ENCODE data around the gene ALPK1.
"Not testable (repeated sequence)": the region's sequence is repeated elsewhere in the genome, so short reads cannot be mapped to it uniquely, and the experiment has no call there.

The ALPK1 gene

GRCh38 chr4:112296949-112297880, at the start of gene ALPK1:
TSS of gene ALPK1 (plus strand) at chr4:112297369.
- DNase-seq: no peak

GRCh38 chr4:112251019-112251643, 46.0 kb upstream of the ALPK1 start:
- DNase-seq: no peak

- DNase-seq: no peak
These were observed 44.9 kb upstream of the ALPK1 start for GRCh38 chr4:112252234-112252633.

GRCh38 chr4:112253382-112254000, 43.7 kb upstream of the ALPK1 start:
- no peak for DNase-seq

- DNase-seq: no peak
These were observed 40.1 kb upstream of the ALPK1 start for GRCh38 chr4:112257098-112257497.

DNA sequence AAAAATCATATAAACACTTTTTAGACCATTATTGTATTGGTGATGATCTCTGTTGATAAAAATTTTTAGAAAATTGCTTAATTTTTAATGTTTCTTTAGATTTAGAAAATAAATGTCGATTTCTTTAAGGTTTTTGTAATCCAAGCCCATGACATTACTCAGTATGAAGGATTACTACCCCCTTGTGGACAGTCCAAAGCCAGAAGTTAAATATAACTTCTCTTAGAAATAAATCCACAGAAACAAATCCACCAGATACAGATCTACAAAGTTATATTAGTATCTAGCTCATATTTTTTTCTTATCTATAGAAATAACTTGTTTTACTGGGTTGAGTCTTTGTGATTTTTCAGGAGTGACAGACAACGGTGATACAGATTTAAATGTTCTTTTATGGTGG, 30.3 kb upstream of the ALPK1 start:
- DNase-seq: no peak

GRCh38 chr4:112270051-112270450, 27.1 kb upstream of the ALPK1 start:
- no peak for DNase-seq

DNA sequence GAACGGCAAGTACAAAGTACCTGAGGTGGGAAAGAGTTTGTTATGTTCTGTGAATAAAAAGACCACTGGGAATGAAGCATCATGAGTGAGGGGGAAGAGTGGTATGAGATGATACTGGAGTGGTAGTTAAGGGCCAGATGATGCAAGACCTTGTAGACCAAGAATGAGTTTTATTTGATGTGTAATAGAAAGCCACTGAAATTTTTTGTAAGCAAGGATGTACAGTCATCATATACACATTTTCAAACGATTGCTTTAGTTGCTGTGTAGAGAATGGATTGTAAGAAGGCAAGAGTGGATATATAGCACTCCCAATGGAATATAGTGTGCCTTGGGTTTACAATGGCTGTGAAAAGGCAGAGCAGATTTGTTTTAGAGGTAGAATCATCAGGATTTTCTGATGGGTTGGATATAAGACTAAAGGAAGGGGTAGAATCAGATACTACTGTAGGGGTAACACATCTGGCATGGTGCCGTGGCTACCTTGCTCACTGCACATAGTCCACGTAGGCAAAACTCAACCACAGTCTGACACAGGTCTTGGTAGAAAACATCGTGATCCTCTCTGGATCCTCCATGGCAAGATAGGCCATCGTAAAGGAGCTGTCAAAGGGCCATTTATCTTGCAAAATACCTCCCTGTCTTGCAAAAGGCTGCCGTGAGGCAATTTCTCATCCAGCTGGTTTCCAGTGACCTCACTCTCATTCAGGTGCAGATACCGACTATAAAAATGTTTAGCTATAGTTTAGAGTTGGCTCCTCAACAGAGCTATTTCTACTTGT, 26.3 kb upstream of the ALPK1 start:
- DNase-seq: no peak

- no peak for DNase-seq
These were observed 24.9 kb upstream of the ALPK1 start for GRCh38 chr4:112272292-112272691.

GRCh38 chr4:112274959-112275358, 22.2 kb upstream of the ALPK1 start:
- no peak for DNase-seq

DNA sequence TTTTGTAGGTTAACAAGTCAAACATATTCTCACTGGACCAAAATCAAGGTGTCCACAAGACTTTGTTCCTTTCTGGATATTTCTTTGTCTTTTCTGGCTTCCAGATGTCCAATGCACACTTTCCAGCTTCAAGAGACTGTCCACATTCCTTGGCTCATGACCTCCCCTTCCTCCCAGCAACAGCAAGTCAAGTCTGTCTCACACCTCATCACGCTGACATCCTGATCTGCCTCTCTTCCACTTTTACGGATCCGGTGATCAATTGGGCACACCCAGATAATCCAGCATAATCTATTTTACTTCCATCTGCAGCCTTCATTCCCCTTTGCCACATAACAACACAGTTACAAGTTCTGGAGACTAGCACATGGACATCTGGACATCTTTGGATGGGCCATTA, 21.1 kb upstream of the ALPK1 start:
- no peak for DNase-seq

DNA sequence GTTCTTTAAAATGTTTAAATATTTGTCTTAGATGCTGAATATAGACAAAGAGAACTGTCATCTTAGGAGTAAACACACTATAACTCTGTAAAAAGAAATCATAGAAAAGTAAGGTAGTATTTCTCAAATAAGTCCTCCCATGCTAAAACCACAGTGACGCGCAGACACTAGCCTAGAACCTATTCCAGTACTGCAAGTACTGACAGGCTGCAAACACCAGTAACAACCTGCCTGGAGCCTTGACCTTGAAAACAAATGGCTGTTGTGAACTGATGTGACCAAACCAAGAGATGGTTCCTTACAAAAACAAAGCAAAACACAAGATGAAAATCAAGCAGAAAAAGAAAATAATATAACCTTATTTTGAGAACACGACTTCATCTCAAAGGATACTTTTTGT, 19.9 kb upstream of the ALPK1 start:
- no peak for DNase-seq

DNA sequence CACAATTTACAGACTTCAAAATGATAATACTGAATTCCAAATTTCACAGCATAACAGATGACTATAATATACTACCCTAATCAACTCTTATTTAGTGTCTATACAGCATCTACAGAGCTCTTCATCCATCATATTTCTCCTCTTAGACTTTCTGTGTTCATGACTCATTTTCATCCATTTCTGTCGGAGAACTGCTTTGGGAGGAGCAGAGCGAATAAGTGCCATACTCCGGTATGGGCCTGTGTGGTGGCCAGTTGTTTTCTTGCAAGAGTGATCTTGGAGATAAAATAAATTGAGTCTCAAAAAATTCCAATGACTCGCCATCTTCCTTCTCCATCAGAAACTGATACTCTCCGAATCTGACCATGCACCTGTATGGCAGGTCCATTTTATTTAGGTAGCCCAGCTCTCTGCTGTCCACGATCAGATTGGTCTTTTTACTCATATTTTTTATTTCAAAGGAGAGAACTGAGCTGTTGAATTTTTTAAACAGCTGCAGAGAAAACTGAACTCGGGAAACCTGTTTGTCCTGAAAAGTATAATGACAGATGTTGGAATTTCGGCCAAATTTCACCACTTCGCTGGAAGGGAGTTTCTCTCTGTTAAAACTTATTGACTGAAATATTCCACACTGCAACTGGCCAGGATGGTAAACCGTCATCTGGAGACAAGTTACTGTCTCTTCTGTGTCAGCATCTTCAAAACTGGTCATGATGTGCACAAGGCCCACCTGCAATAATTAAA, 19.3 kb upstream of the ALPK1 start:
- no peak for DNase-seq

DNA sequence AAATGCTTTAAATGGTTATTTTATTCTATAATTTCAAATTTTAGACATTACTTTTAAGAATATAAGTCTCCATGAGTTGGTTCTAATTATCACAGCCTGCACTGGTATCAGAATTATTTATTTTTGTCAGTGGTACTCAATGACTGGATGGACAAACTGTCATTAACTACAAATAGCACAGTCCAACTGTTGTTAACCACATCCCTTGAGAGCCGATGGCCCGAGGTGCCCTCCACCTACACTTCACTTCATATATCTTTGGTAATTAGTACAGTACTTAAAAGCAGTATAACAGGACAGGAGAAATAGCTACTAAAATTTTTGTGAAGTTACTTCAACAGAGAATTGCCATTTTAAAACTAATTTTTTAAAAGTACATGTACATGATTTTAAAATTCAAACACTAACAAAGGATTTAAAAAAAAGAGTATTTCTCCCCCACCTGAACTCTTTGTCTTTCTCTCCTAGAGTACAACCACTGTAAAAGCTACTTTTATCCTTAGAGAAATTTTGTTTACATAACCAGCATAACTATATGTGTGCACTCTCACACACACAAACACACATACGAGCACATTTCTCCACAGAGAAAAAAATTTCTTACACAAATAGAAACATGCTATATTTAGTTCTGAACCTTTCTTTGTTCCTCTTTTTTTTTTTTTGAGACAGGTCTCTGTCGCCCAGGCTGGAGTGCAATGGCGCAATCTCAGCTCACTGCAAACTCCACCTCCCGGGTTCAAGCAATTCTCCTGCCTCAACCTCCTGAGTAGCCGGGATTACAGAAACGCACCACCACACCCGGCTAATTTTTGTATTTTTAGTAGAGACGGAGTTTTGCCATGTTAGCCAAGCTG, 17.9 kb upstream of the ALPK1 start:
- DNase-seq: no peak

DNA sequence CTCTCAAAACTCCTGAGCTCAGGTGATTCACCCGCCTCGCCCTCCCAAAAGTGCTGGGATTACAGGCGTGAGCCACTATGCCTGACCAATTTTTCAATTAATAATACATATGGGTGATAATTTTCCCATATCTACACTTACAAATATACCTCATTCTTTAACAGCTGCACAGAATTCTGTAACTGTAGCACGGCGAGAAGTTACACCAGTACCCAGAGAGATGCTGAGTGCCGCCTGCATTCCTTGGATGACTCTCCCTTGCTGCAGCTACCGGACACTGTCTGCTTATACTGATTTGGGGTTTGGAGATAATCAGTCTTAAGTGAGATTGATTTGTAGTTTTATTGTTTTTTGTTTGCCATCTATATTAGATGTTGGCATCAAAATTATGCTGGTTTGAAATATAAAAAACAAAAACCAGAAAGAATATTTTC, 17.3 kb upstream of the ALPK1 start:
- DNase-seq: no peak

GRCh38 chr4:112280386-112281056, 16.6 kb upstream of the ALPK1 start:
- no peak for DNase-seq

DNA sequence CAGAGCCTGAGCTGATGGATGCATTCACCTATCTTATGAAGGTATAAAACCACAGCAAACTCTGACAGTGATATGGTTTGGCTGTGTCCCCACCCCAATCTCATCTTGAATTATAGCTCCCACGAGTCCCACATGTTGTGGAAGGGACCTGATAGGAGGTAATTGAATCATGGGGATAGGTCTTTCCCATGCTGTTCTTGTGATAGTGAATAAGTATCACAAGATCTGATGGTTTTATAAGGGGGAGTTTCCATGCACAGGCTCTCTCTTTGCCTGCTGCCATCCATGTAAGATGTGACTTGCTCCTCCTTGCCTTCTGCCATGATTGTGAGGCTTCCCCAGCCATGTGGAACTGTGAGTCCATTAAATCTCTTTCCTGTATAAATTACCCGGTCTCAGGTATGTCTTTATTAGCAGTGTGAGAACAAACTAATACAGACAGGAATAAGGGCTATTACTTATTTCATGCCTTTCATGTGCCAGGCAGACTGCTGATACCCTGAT, 15.2 kb upstream of the ALPK1 start:
- DNase-seq: not testable (repeated sequence)

DNA sequence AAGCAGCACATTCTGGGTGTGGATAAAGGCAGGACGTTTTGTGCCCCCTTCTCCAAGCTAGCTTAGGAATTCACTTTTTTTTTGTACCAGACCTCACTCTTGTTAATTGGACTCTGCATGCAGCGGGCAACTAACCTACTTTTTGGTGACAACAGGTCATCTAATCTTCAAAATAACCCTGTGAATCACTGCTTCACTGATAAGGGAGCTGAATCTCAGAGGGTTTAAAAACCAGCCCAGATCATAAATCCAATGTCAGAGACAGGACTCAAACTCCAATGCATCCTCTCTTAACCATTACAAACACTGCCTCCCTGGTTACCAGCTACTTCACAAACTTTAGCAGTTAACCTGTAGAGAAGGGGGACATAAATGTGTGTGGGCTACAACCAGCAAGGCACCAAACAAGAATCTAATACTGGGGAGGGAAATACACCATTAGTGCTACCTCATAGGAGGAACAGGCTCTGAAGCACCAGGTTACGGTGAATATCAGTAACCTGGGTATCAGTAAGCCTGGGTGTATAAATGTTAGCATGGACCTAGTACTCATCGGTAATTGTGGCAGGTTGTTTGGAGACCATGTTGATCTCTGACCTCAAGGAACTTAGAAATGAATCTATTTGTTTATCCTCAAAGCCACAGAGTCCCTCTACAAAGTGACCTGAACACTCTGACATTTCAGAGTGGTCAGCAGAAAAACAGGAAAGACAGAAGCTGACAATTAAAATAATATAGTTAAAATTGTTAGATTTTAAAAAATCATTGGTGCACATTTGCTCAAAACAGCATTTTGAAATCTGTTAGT, 14.1 kb upstream of the ALPK1 start:
- DNase-seq: no peak

GRCh38 chr4:112284166-112284565, 13.0 kb upstream of the ALPK1 start:
- DNase-seq: no peak

Measured in NCI-H1930 (cell line).